Activated T-cell treated with anti-CD3 and anti-CD28 coated beads, Interleukin-2, amount 50 U/mL, for 24 hours (primary cell): ENCODE data around the gene CA6.
"Not testable (repeated sequence)": the region's sequence is repeated elsewhere in the genome, so short reads cannot be mapped to it uniquely, and the experiment has no call there.

Source experiments
- DNase-seq: peaks from one replicate; pipeline ENCODE4 v3.0.0-alpha.2; 2020
- H3K27ac Mint-ChIP-seq: 2 replicates; pipeline ENCODE4 v1.8.0; 2020; ENCODE audit warnings: mild to moderate bottlenecking, mixed read lengths
- H3K27me3 Mint-ChIP-seq: 2 replicates; pipeline ENCODE4 v1.8.0; 2020; ENCODE audit warnings: mixed read lengths
- H3K36me3 Mint-ChIP-seq: 2 replicates; pipeline ENCODE4 v1.8.0; 2020; ENCODE audit warnings: low read depth, mixed read lengths
- H3K4me1 Mint-ChIP-seq: 2 replicates; pipeline ENCODE4 v1.8.0; 2020; ENCODE audit warnings: low read depth, mixed read lengths
- H3K4me3 Mint-ChIP-seq: 2 replicates; pipeline ENCODE4 v1.8.0; 2020; ENCODE audit warnings: mild to moderate bottlenecking, moderate library complexity, mixed read lengths
- H3K9me3 Mint-ChIP-seq: 2 replicates; pipeline ENCODE4 v1.8.0; 2020; ENCODE audit warnings: mixed read lengths

CA6 gene

GRCh38 chr1:8943498-8944405, 1.9 kb upstream of the CA6 start:
- Mint-ChIP-seq H3K9me3 (no peaks in the 10 kb centered on the region), H3K36me3 (peaks cover 2% of the 10 kb centered on the region), H3K27me3 (no peaks in the 10 kb centered on the region), H3K27ac (peak overlapping the region; percentile 57), H3K4me3 (no peak overlapping the region), H3K4me1 (peaks cover 86% of the 10 kb centered on the region)
- no peak for DNase-seq

GRCh38 chr1:8947127-8947691, 1.5 kb downstream of the CA6 start:
- no peaks in the 10 kb centered on the region for H3K27me3 Mint-ChIP-seq
- peak; percentile 66 for DNase-seq
- peak overlapping the region; percentile 97 for H3K27ac Mint-ChIP-seq
- H3K36me3 Mint-ChIP-seq, result peaks cover 2% of the 10 kb centered on the region
- H3K4me3 Mint-ChIP-seq, result peak overlapping the region; percentile 46
- H3K4me1 Mint-ChIP-seq, result peaks cover 64% of the 10 kb centered on the region
- no peaks in the 10 kb centered on the region for H3K9me3 Mint-ChIP-seq

GRCh38 chr1:8950309-8950708, 4.6 kb downstream of the CA6 start:
- no peak overlapping the region for H3K27ac Mint-ChIP-seq
- H3K4me3 Mint-ChIP-seq, result no peak overlapping the region
- peaks cover 43% of the 10 kb centered on the region for H3K4me1 Mint-ChIP-seq
- peaks cover 2% of the 10 kb centered on the region for H3K36me3 Mint-ChIP-seq
- no peaks in the 10 kb centered on the region for H3K27me3 Mint-ChIP-seq
- DNase-seq, result no peak
- H3K9me3 Mint-ChIP-seq, result no peaks in the 10 kb centered on the region

- Mint-ChIP-seq H3K9me3 (no peaks in the 10 kb centered on the region), H3K4me3 (no peak overlapping the region), H3K4me1 (peaks cover 35% of the 10 kb centered on the region), H3K27ac (no peak overlapping the region), H3K36me3 (peaks cover 2% of the 10 kb centered on the region), H3K27me3 (no peaks in the 10 kb centered on the region)
- DNase-seq, result no peak
These were observed 5.6 kb downstream of the CA6 start for GRCh38 chr1:8951231-8951630.

GRCh38 chr1:8955406-8955805, 9.7 kb downstream of the CA6 start:
- Mint-ChIP-seq H3K4me1 (peaks cover 30% of the 10 kb centered on the region), H3K4me3 (no peak overlapping the region), H3K36me3 (peaks cover 11% of the 10 kb centered on the region), H3K9me3 (peaks cover 3% of the 10 kb centered on the region), H3K27ac (no peak overlapping the region), H3K27me3 (no peaks in the 10 kb centered on the region)
- DNase-seq, result no peak

- peaks cover 11% of the 10 kb centered on the region for H3K36me3 Mint-ChIP-seq
- no peak overlapping the region for H3K4me3 Mint-ChIP-seq
- no peak for DNase-seq
- peak overlapping the region; percentile 68 for H3K27ac Mint-ChIP-seq
- no peaks in the 10 kb centered on the region for H3K27me3 Mint-ChIP-seq
- peaks cover 38% of the 10 kb centered on the region for H3K4me1 Mint-ChIP-seq
- H3K9me3 Mint-ChIP-seq, result peaks cover 6% of the 10 kb centered on the region
These were observed 11.0 kb downstream of the CA6 start for GRCh38 chr1:8956461-8957349.

- Mint-ChIP-seq H3K36me3 (peaks cover 13% of the 10 kb centered on the region), H3K9me3 (peaks cover 6% of the 10 kb centered on the region), H3K27me3 (no peaks in the 10 kb centered on the region), H3K27ac (peak overlapping the region; percentile 82), H3K4me3 (no peak overlapping the region), H3K4me1 (peaks cover 70% of the 10 kb centered on the region)
- DNase-seq, result peak; percentile 58
These were observed 17.3 kb downstream of the CA6 start for GRCh38 chr1:8962812-8963530.

- H3K36me3 Mint-ChIP-seq, result peaks cover 8% of the 10 kb centered on the region
- H3K9me3 Mint-ChIP-seq, result peaks cover 6% of the 10 kb centered on the region
- H3K27me3 Mint-ChIP-seq, result no peaks in the 10 kb centered on the region
- H3K27ac Mint-ChIP-seq, result peak overlapping the region; percentile 85
- DNase-seq, result no peak
- H3K4me1 Mint-ChIP-seq, result peaks cover 75% of the 10 kb centered on the region
- H3K4me3 Mint-ChIP-seq, result no peak overlapping the region
These were observed 18.3 kb downstream of the CA6 start for GRCh38 chr1:8963963-8964362.

- peak overlapping the region; percentile 85 for H3K27ac Mint-ChIP-seq
- no peak for DNase-seq
- H3K36me3 Mint-ChIP-seq, result peaks cover 5% of the 10 kb centered on the region
- H3K4me1 Mint-ChIP-seq, result peaks cover 82% of the 10 kb centered on the region
- H3K9me3 Mint-ChIP-seq, result peaks cover 4% of the 10 kb centered on the region
- peak overlapping the region; percentile 12 for H3K4me3 Mint-ChIP-seq
- H3K27me3 Mint-ChIP-seq, result no peaks in the 10 kb centered on the region
These were observed 19.6 kb downstream of the CA6 start for GRCh38 chr1:8965121-8965820.

GRCh38 chr1:8966606-8967005, 20.9 kb downstream of the CA6 start:
- Mint-ChIP-seq H3K4me3 (no peak overlapping the region), H3K27me3 (no peaks in the 10 kb centered on the region), H3K27ac (peak overlapping the region; percentile 55), H3K36me3 (peaks cover 4% of the 10 kb centered on the region), H3K4me1 (peaks cover 82% of the 10 kb centered on the region), H3K9me3 (no peaks in the 10 kb centered on the region)
- DNase-seq, result no peak

- not testable (repeated sequence) for H3K36me3 Mint-ChIP-seq
- peak overlapping the region; percentile 84 for H3K4me3 Mint-ChIP-seq
These were observed 23.2 kb downstream of the CA6 start for GRCh38 chr1:8968902-8969301.

GRCh38 chr1:8969937-8970336, 24.3 kb downstream of the CA6 start:
- Mint-ChIP-seq H3K27ac (peak overlapping the region; percentile 94), H3K9me3 (no peaks in the 10 kb centered on the region), H3K27me3 (no peaks in the 10 kb centered on the region), H3K4me1 (peaks cover 74% of the 10 kb centered on the region), H3K36me3 (peaks cover 3% of the 10 kb centered on the region), H3K4me3 (peak overlapping the region; percentile 84)
- no peak for DNase-seq

More at GRCh38 chr1:8968902-8969301, 23.2 kb downstream of the CA6 start:
- not testable (repeated sequence) for H3K27me3 Mint-ChIP-seq, H3K9me3 Mint-ChIP-seq, DNase-seq
- peaks cover 77% of the 10 kb centered on the region for H3K4me1 Mint-ChIP-seq
- H3K27ac Mint-ChIP-seq, result peak overlapping the region; percentile 94

GRCh38 chr1:8970870-8971337, 25.2 kb downstream of the CA6 start:
- Mint-ChIP-seq H3K9me3 (no peaks in the 10 kb centered on the region), H3K36me3 (peaks cover 3% of the 10 kb centered on the region), H3K4me1 (peaks cover 64% of the 10 kb centered on the region), H3K27ac (peak overlapping the region; percentile 94), H3K4me3 (peak overlapping the region; percentile 84), H3K27me3 (no peaks in the 10 kb centered on the region)
- DNase-seq, result peak; percentile 66
